ENCODE measurements around the gene COL6A5. TPM values are rescaled to one million over a fixed set of nuclear protein-coding genes. Genes with fewer than 3 reads are reported as not detected.

The COL6A5 gene
- total and polyA plus RNA-seq, 9 of the 15 experiments (the other 6 are each of a cell fraction or from before 2014, with no cell fraction given), result 1.5 to 9.7 (median 5.6) TPM

DNA sequence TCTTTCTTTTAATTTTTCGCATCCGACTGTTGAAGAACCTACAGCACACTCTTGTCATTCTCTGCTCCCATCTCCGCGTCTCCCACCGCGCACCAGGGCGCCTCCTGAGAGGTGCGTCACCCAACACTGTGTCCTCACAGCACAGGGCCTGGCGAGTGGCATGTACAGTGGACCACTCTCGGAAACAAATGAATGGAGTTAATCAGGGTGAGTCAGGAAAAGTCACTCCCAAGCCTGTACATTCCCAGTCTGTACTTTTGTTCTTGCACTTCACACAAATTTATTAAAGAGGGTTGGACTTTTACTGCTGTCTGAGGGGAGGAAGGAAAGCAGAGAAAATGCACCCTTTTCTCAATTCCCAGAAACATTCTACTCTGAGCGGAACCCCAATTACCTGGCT, 172.1 kb downstream of the COL6A5 start:
- POLR2A ChIA-PET, result no interaction called here
- intact Hi-C loops (cut with micrococcal nuclease), result no loop called here
- BruUV-seq (replicated peaks), result no TSS peak

More for the DNA sequence above, 172.1 kb downstream of the COL6A5 start:
- in situ Hi-C loops (cut with MboI), result no loop called here
- Histone ChIP-seq H3K4me3 (no peak overlapping the region), H3K27ac (ENCODE audit: extremely low read depth, low read depth, low read length) (no peak overlapping the region), H3K9me1 (ENCODE audit: control insufficient read depth, insufficient read depth, low read length) (no peaks in the 10 kb centered on the region), H2AFZ (ENCODE audit: low read depth, low read length) (no peak overlapping the region), H3K4me1 (replicated peaks in 1 of 2; ENCODE audit: control insufficient read depth in 2 of 2, insufficient read depth in 2 of 2, low read length in 2 of 2) (peaks cover 0 to 7% of the 10 kb centered on the region in 2 experiments; a peak in 3 of 5 replicates), H3K27me3 (ENCODE audit: control insufficient read depth in 2 of 2, insufficient read depth in 2 of 2, low read length in 2 of 2) (peaks cover 3 to 13% of the 10 kb centered on the region in 2 experiments; a peak in 3 of 5 replicates), H3K4me2 (ENCODE audit: insufficient read depth, low read length) (no peak overlapping the region), H3K9ac (ENCODE audit: insufficient read depth in 1 of 2, low read depth in 2 of 2, low read length in 2 of 2) (no peak overlapping the region), H3K9me3 (replicated peaks; ENCODE audit: control insufficient read depth, insufficient read depth, low read depth, low read length) (no peaks in the 10 kb centered on the region), H4K20me1 (replicated peaks; ENCODE audit: control insufficient read depth, insufficient read depth, low read length) (no peaks in the 10 kb centered on the region), H3K36me3 (ENCODE audit: control insufficient read depth, insufficient read depth, low read length) (no peaks in the 10 kb centered on the region), H3K79me2 (ENCODE audit: control insufficient read depth, insufficient read depth, low read length) (no peaks in the 10 kb centered on the region)
- TF ChIP-seq PHF20 (IDR thresholded peaks at IDR 0.05; ENCODE audit: partially characterized antibody) (no peak), SP1 (CRISPR knock-in tag; IDR thresholded peaks at IDR 0.05) (no peak)
- TF ChIP-seq, protein P1, sequence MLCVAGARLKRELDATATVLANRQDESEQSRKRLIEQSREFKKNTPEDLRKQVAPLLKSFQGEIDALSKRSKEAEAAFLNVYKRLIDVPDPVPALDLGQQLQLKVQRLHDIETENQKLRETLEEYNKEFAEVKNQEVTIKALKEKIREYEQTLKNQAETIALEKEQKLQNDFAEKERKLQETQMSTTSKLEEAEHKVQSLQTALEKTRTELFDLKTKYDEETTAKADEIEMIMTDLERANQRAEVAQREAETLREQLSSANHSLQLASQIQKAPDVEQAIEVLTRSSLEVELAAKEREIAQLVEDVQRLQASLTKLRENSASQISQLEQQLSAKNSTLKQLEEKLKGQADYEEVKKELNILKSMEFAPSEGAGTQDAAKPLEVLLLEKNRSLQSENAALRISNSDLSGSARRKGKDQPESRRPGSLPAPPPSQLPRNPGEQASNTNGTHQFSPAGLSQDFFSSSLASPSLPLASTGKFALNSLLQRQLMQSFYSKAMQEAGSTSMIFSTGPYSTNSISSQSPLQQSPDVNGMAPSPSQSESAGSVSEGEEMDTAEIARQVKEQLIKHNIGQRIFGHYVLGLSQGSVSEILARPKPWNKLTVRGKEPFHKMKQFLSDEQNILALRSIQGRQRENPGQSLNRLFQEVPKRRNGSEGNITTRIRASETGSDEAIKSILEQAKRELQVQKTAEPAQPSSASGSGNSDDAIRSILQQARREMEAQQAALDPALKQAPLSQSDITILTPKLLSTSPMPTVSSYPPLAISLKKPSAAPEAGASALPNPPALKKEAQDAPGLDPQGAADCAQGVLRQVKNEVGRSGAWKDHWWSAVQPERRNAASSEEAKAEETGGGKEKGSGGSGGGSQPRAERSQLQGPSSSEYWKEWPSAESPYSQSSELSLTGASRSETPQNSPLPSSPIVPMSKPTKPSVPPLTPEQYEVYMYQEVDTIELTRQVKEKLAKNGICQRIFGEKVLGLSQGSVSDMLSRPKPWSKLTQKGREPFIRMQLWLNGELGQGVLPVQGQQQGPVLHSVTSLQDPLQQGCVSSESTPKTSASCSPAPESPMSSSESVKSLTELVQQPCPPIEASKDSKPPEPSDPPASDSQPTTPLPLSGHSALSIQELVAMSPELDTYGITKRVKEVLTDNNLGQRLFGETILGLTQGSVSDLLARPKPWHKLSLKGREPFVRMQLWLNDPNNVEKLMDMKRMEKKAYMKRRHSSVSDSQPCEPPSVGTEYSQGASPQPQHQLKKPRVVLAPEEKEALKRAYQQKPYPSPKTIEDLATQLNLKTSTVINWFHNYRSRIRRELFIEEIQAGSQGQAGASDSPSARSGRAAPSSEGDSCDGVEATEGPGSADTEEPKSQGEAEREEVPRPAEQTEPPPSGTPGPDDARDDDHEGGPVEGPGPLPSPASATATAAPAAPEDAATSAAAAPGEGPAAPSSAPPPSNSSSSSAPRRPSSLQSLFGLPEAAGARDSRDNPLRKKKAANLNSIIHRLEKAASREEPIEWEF (CRISPR knock-in tag; IDR thresholded peaks at IDR 0.05), result no peak
- ATAC-seq (peak; percentile 65), DNase-seq (ENCODE audit: extremely low read depth in 1 of 4, low spot score in 3 of 4) (peak in 1 of 4 experiments; percentile 15), FAIRE-seq (no peak)
- 17% methylated on average over 9 of the region's 11 CpGs for WGBS (ENCODE audit: insufficient coverage, low coverage, missing lambda C conversion rate)
- CTCF ChIA-PET (ENCODE audit: low intra/inter-chr PET ratio), result no interaction called here

All from K562 (cell line).